ENCODE results near the gene ARID3B.

ARID3B gene

DNA sequence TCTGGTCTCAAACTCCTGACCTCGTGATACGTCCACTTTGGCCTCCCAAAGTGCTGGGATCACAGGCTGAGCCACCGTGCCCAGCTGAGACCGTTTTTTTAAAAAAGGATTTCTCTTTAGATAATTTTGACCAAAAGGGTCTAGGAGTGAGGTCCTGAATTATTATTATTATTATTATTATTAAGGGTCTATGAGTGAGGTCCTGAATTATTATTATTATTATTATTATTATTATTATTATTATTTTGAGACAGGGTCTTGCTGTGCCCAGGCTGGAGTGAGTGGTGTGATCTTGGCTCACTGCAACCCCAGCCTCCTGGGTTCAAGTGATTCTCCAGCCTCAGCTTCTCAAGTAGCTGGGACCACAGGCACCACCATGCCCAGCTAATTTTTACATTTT is 20.6 kb upstream of the ARID3B start:
- Histone ChIP-seq H3K36me3 (ENCODE audit: insufficient read depth, low read length) (no peaks in the 10 kb centered on the region), H3K4me1 (ENCODE audit: insufficient read depth, low read length) (no peaks in the 10 kb centered on the region)
- no peak for TF ChIP-seq EZH2 (IDR thresholded peaks at IDR 0.05; ENCODE audit: borderline replicate concordance, low read depth, low read length, severe bottlenecking)
- TF ChIP-seq, protein P1, sequence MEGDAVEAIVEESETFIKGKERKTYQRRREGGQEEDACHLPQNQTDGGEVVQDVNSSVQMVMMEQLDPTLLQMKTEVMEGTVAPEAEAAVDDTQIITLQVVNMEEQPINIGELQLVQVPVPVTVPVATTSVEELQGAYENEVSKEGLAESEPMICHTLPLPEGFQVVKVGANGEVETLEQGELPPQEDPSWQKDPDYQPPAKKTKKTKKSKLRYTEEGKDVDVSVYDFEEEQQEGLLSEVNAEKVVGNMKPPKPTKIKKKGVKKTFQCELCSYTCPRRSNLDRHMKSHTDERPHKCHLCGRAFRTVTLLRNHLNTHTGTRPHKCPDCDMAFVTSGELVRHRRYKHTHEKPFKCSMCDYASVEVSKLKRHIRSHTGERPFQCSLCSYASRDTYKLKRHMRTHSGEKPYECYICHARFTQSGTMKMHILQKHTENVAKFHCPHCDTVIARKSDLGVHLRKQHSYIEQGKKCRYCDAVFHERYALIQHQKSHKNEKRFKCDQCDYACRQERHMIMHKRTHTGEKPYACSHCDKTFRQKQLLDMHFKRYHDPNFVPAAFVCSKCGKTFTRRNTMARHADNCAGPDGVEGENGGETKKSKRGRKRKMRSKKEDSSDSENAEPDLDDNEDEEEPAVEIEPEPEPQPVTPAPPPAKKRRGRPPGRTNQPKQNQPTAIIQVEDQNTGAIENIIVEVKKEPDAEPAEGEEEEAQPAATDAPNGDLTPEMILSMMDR (IDR thresholded peaks at IDR 0.05; ENCODE audit: borderline replicate concordance, extremely low read depth, low read length, poor library complexity, severe bottlenecking), result no peak

DNA sequence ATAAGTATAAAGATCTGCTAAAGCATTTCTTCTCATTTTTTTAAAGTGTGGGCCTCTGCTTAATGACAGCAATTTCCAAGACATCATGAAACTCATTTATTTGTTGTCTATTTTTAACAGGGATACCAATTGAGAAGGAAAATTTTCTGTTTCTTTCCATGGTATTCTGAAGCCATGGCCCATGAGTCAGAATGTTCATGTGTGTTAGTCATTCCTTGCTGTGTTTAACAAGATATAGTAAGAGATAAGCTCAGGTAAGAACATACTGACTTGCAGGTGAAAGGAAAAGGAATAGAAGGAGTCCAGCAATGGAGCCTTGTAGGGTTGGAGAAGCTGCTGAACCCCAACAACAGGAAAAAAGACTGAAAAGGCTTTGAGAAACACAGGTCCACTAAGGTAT is 17.0 kb upstream of the ARID3B start:
- Histone ChIP-seq H3K4me2 (ENCODE audit: insufficient read depth, low read length) (no peak overlapping the region), H2AFZ (ENCODE audit: low read depth, low read length) (no peak overlapping the region), H3K9ac (ENCODE audit: low read depth, low read length) (no peak overlapping the region), H4K20me1 (ENCODE audit: insufficient read depth, low read length) (no peaks in the 10 kb centered on the region), H3K4me3 (ENCODE audit: low read depth in 1 of 2, low read length in 2 of 2) (no peak overlapping the region), H3K27me3 (ENCODE audit: insufficient read depth, low read length, poor library complexity) (no peaks in the 10 kb centered on the region), H3K9me3 (ENCODE audit: insufficient read depth, low read length, severe bottlenecking) (no peaks in the 10 kb centered on the region), H3K36me3 (ENCODE audit: insufficient read depth, low read length) (no peaks in the 10 kb centered on the region), H3K79me2 (ENCODE audit: insufficient read depth, low read length) (no peaks in the 10 kb centered on the region), H3K4me1 (ENCODE audit: insufficient read depth, low read length) (no peaks in the 10 kb centered on the region), H3K27ac (ENCODE audit: low read length) (no peak overlapping the region)
- ATAC-seq (ENCODE audit: insufficient read depth, low read depth) (no peak), DNase-seq (no peak)
- TF ChIP-seq EZH2 (IDR thresholded peaks at IDR 0.05; ENCODE audit: borderline replicate concordance, low read depth, low read length, severe bottlenecking), result no peak
- TF ChIP-seq, protein P1 (IDR thresholded peaks at IDR 0.05; ENCODE audit: borderline replicate concordance, extremely low read depth, low read length, poor library complexity, severe bottlenecking), result no peak

More for the DNA sequence above, 20.6 kb upstream of the ARID3B start:
- DNase-seq (no peak), ATAC-seq (ENCODE audit: insufficient read depth, low read depth) (no peak)
- H3K4me2 ChIP-seq (ENCODE audit: insufficient read depth, low read length), result no peak overlapping the region
- H3K27ac ChIP-seq (ENCODE audit: low read length), result no peak overlapping the region
- H3K79me2 ChIP-seq (ENCODE audit: insufficient read depth, low read length), result no peaks in the 10 kb centered on the region
- H3K9ac ChIP-seq (ENCODE audit: low read depth, low read length), result no peak overlapping the region
- no peak overlapping the region for H3K4me3 ChIP-seq (ENCODE audit: low read depth in 1 of 2, low read length in 2 of 2)
- H4K20me1 ChIP-seq (ENCODE audit: insufficient read depth, low read length), result no peaks in the 10 kb centered on the region
- no peaks in the 10 kb centered on the region for H3K9me3 ChIP-seq (ENCODE audit: insufficient read depth, low read length, severe bottlenecking)
- no peak overlapping the region for H2AFZ ChIP-seq (ENCODE audit: low read depth, low read length)
- no peaks in the 10 kb centered on the region for H3K27me3 ChIP-seq (ENCODE audit: insufficient read depth, low read length, poor library complexity)

DNA sequence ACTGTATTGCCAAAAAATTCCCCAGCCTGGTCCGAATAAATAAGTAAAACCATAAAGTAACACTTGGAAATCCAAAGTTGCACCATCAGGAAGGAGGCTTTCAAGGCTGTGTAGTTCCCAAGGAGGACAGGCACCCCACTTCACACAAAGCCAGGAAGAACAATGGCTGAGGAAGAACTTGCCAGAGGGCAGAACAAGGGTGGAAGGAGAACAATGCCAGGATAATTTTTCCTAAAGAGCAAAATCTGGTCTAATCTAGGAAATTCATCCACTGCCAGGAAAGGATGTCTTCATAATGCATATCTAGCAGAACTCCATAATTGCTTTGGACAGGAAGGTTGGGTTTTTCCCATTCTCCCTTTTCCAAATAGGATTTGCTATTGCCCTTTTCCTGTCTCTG is 15.7 kb upstream of the ARID3B start:
- Histone ChIP-seq H3K9ac (ENCODE audit: low read depth, low read length) (no peak overlapping the region), H3K4me2 (ENCODE audit: insufficient read depth, low read length) (no peak overlapping the region), H3K36me3 (ENCODE audit: insufficient read depth, low read length) (no peaks in the 10 kb centered on the region), H3K4me3 (ENCODE audit: low read depth in 1 of 2, low read length in 2 of 2) (no peak overlapping the region), H3K4me1 (ENCODE audit: insufficient read depth, low read length) (no peaks in the 10 kb centered on the region), H2AFZ (ENCODE audit: low read depth, low read length) (no peak overlapping the region), H3K9me3 (ENCODE audit: insufficient read depth, low read length, severe bottlenecking) (no peaks in the 10 kb centered on the region), H3K79me2 (ENCODE audit: insufficient read depth, low read length) (no peaks in the 10 kb centered on the region), H3K27me3 (ENCODE audit: insufficient read depth, low read length, poor library complexity) (no peaks in the 10 kb centered on the region), H3K27ac (ENCODE audit: low read length) (no peak overlapping the region), H4K20me1 (ENCODE audit: insufficient read depth, low read length) (no peaks in the 10 kb centered on the region)
- no peak for TF ChIP-seq EZH2 (IDR thresholded peaks at IDR 0.05; ENCODE audit: borderline replicate concordance, low read depth, low read length, severe bottlenecking)
- TF ChIP-seq, protein P1 (IDR thresholded peaks at IDR 0.05; ENCODE audit: borderline replicate concordance, extremely low read depth, low read length, poor library complexity, severe bottlenecking), result no peak
- no peak for ATAC-seq (ENCODE audit: insufficient read depth, low read depth)
- DNase-seq, result no peak

DNA sequence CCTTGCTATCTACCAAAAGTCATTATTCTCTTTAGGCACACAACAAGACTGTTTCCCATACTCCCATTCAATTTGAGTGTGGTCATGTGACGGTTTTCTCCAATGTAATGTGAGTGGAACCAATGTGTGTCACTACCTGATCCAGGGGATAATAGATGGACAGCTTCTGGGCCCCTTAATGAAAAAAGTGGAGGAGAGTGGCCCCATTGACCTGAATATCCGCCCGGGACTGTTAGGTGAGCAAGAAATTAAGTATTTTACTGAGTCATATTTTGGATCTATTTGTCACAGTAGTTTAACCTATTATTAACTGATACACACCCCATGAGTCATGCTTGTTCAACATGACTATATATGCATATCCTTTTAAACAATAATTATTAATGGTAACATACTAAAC is 15.1 kb upstream of the ARID3B start:
- ATAC-seq (ENCODE audit: insufficient read depth, low read depth) (no peak), DNase-seq (no peak)
- H3K4me3 ChIP-seq (ENCODE audit: low read depth in 1 of 2, low read length in 2 of 2), result no peak overlapping the region
- H2AFZ ChIP-seq (ENCODE audit: low read depth, low read length), result no peak overlapping the region
- H3K4me2 ChIP-seq (ENCODE audit: insufficient read depth, low read length), result no peak overlapping the region
- no peaks in the 10 kb centered on the region for H3K79me2 ChIP-seq (ENCODE audit: insufficient read depth, low read length)
- no peaks in the 10 kb centered on the region for H4K20me1 ChIP-seq (ENCODE audit: insufficient read depth, low read length)
- H3K9me3 ChIP-seq (ENCODE audit: insufficient read depth, low read length, severe bottlenecking), result no peaks in the 10 kb centered on the region
- no peaks in the 10 kb centered on the region for H3K36me3 ChIP-seq (ENCODE audit: insufficient read depth, low read length)
- H3K9ac ChIP-seq (ENCODE audit: low read depth, low read length), result no peak overlapping the region
- TF ChIP-seq, protein P1 (IDR thresholded peaks at IDR 0.05; ENCODE audit: borderline replicate concordance, extremely low read depth, low read length, poor library complexity, severe bottlenecking), result no peak
- no peak for TF ChIP-seq EZH2 (IDR thresholded peaks at IDR 0.05; ENCODE audit: borderline replicate concordance, low read depth, low read length, severe bottlenecking)
- H3K27ac ChIP-seq (ENCODE audit: low read length), result no peak overlapping the region
- H3K27me3 ChIP-seq (ENCODE audit: insufficient read depth, low read length, poor library complexity), result no peaks in the 10 kb centered on the region
- no peaks in the 10 kb centered on the region for H3K4me1 ChIP-seq (ENCODE audit: insufficient read depth, low read length)

Measured in DND-41 (cell line).